ENCODE measurements around the gene QSOX1.

DNA sequence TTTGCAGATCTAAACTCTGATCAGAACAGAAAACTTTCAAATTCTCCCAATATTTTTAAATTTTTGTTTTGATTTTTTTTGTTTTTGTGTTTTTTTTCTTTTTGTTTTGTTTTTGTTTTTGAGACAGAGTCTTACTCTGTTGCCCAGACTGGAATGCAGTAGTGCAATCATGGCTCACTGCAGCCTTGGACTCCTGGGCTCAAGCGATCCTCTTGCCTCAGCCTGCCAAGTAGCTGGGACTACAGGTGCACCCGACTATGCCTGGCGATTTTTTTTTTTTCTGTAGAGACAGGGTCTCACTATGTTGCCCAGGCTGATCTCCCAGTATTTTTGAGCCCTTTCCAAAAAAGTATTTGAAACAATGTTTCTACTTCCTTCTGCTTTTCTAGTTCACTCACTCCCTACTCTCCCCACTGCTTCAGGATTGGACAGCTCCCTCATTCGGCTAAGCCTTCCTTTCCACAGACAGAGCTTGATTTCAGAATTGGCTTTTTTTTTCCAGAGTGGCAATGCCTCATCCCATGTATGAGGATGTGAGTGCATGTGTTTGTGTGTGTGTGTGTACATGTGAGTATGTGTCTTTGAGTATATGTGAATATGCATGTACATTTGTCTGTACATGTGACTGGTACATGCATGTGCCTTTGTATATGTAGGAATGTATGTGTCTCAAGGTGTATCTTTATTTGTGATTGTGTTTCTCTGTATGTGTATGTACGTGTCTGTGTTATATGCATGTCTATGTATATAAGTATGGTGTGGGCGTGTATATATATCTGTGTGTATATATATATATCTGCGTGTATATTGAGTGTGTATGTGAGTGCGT lies 87.3 kb downstream of the QSOX1 start:
- no peak for TF ChIP-seq EZH2 (IDR thresholded peaks at IDR 0.05; ENCODE audit: insufficient read depth, low read length)
- TF ChIP-seq CTCF (IDR thresholded peaks at IDR 0.05; ENCODE audit: insufficient read depth, low read depth, low read length) = no peak

All from astrocyte (in vitro differentiated cells and primary cell).